Measurements from ENCODE around the gene CCDC63.

DNA sequence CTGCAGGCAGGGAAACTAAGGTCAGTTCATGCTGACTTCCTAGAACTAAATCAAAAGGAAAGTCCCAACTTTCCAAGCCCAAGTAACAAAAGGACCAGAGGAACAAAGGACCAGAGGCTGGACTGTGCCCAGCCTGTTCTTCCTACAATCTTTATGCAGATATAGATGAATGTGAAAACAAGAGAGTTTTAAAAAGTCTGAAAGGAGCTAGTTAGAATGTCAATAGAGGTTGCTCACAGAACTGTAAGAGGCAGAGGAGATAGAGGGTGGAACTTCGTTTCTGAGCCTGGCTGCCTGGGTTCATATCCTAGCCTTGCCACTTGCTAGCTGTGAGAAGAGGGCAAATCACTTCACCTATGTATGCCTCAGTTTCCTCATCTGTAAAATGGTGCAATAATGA lies 30.0 kb upstream of the CCDC63 start:
- TF ChIP-seq CTCF (conservative IDR thresholded peaks at IDR 0.05; ENCODE audit: low read length) (no peak), EZH2phosphoT487 (IDR thresholded peaks at IDR 0.05; ENCODE audit: borderline replicate concordance, low read depth, low read length) (no peak)

Data from OCI-LY7 (cell line).